ENCODE data around the gene ELK3.
A peak's percentile ranks its signal among the peaks of the same experiment; 100 is the strongest.

Gene ELK3

DNA sequence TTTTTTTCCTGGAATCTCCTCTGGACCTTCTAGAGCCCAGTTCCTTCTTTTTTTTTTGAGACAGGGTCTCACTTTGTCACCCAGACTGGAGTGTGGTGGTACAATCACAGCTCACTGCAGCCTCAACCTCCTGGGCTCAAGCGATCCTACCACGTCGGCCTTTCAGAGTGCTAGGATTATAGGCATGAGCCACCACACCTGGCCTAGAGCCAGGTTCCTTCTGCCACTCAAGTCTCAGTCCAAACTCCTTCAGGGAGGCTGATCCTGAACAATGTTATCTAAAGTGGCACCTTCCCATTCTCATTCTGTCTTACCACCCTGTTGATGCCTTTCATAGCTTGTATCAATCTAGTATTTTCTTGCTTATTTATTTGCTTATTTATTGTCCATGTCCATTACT, 22.3 kb upstream of the ELK3 start:
- H3K36me3 Mint-ChIP-seq (ENCODE audit: low read depth): peaks cover 16% of the 10 kb centered on the region
- no peak overlapping the region for H3K4me3 Mint-ChIP-seq
- H3K9me3 Mint-ChIP-seq: peaks cover 34% of the 10 kb centered on the region
- H3K4me1 Mint-ChIP-seq (ENCODE audit: low read depth): peaks cover 8% of the 10 kb centered on the region
- no peaks in the 10 kb centered on the region for H3K27me3 Mint-ChIP-seq (ENCODE audit: low read depth)
- no peak overlapping the region for H3K27ac Mint-ChIP-seq

DNA sequence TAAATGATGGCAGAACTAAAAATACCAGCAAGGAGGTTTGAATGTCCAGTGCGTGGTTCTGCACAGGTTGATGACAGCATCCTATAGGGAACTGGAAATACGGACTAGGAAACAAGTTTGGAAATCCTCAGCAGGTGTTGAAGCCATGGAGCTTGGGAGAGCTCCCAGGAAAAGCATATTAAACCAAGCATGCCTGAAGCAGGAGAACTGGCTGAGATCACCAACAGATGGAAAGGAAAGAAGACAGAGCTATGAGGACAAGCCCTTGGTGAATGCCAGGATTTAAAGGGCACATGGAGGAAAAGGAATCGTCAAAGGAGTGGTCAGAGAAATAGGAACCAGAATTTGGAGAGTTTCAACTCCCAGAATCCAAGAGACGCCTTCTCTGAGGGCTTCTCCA, 21.2 kb upstream of the ELK3 start:
- Mint-ChIP-seq H3K9me3 (peaks cover 37% of the 10 kb centered on the region), H3K4me1 (ENCODE audit: low read depth) (peaks cover 11% of the 10 kb centered on the region), H3K27me3 (ENCODE audit: low read depth) (no peaks in the 10 kb centered on the region), H3K27ac (no peak overlapping the region), H3K4me3 (no peak overlapping the region), H3K36me3 (ENCODE audit: low read depth) (peaks cover 20% of the 10 kb centered on the region)

DNA sequence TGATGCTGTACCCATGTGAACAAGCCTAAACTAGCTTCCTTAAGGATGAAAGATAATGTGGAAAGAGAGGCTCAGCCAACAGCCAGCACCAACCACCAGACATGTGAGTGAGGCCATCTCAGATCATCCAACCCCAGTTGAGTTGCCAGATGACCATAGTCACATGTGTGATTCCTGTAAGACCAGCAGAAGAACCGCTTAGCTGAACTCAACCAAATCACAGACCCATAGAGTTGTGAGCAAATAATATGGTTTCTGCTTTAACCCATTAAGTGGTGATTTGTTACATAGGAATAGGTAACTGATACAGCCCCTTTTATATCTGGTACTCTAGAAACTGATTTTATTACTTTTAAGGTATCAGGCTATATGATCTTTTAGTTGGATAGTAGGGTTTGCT, 17.6 kb upstream of the ELK3 start:
- Mint-ChIP-seq H3K4me1 (ENCODE audit: low read depth) (peaks cover 16% of the 10 kb centered on the region), H3K27ac (peak overlapping the region; percentile 91), H3K9me3 (peaks cover 46% of the 10 kb centered on the region), H3K27me3 (ENCODE audit: low read depth) (no peaks in the 10 kb centered on the region), H3K36me3 (ENCODE audit: low read depth) (peaks cover 22% of the 10 kb centered on the region), H3K4me3 (peak overlapping the region; percentile 8)

DNA sequence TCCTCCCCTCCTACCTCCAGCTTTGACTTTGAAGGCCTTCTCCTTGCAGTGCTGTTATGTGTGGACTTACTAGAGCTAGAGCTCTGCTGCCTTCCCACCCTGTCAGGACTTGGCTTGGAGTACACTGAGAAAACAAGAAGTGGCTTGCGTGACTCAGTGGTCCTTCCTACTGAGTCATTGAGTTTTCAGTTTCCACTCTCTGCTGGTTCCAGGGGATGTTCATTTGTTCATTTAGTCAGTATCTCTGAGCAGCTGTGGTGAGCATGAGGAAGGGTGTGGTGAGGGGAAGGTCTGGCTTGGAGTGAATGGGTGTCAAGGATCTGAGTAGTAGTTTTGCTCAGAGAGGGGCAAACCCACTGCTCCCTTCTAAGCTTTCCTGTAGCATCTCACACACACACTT, 17.2 kb upstream of the ELK3 start:
- peak overlapping the region; percentile 91 for H3K27ac Mint-ChIP-seq
- H3K9me3 Mint-ChIP-seq: peaks cover 49% of the 10 kb centered on the region
- peak overlapping the region; percentile 8 for H3K4me3 Mint-ChIP-seq
- no peaks in the 10 kb centered on the region for H3K27me3 Mint-ChIP-seq (ENCODE audit: low read depth)
- peaks cover 22% of the 10 kb centered on the region for H3K36me3 Mint-ChIP-seq (ENCODE audit: low read depth)
- H3K4me1 Mint-ChIP-seq (ENCODE audit: low read depth): peaks cover 16% of the 10 kb centered on the region

DNA sequence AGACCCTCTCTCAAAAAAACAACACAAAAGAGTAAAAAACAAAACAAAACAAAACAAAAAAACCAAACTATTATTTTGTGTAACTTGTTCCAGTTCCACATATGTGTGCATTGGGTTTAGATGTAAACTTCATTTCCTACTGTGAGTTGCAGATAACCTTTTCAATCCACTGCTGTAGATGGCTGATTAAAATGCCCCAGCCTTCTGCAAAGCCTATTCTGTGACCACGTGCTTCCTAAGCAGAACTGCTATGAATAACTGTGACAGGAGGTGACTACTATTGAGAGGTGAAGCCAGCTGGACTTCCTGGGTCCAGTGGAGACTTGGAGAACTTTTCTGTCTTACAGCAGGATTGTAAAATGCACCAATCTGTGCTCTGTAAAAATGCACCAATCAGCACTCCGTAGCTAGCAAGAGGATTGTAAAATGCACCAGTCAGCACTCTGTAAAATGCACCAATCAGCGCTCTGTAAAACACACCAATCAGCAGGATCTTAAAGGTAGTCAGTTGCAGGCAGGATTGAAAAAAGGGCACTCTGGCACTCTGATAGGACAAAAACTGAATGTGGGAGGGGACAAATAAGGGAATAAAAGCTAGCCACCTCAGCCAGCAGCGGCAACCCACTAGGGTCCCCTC, 10.3 kb upstream of the ELK3 start:
- H3K4me3 Mint-ChIP-seq: no peak overlapping the region
- H3K9me3 Mint-ChIP-seq: peaks cover 11% of the 10 kb centered on the region
- peaks cover 16% of the 10 kb centered on the region for H3K4me1 Mint-ChIP-seq (ENCODE audit: low read depth)
- H3K27ac Mint-ChIP-seq: no peak overlapping the region
- peaks cover 5% of the 10 kb centered on the region for H3K36me3 Mint-ChIP-seq (ENCODE audit: low read depth)
- H3K27me3 Mint-ChIP-seq (ENCODE audit: low read depth): no peaks in the 10 kb centered on the region

DNA sequence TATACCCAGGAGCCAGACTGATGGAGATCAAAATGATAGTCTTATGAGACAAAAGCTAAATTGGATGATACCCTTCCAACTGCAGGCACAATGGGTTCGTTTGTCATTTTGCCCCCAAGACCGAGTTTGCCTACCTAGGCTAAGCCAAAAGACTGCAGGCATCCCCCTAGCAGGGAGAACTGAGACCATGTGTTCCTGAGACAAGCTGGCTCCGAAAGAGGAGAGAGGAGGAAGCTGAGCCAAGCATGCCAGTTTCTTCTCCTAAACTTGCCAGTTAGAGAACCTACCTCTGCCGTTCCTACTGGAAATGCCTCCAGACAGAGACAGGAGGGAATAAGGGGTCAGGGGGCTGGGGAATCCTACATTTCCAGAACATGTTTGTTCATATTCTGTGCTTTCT, 8.3 kb upstream of the ELK3 start:
- H3K36me3 Mint-ChIP-seq (ENCODE audit: low read depth): peaks cover 3% of the 10 kb centered on the region
- no peak overlapping the region for H3K4me3 Mint-ChIP-seq
- no peak overlapping the region for H3K27ac Mint-ChIP-seq
- H3K9me3 Mint-ChIP-seq: peaks cover 4% of the 10 kb centered on the region
- H3K27me3 Mint-ChIP-seq (ENCODE audit: low read depth): no peaks in the 10 kb centered on the region
- peaks cover 17% of the 10 kb centered on the region for H3K4me1 Mint-ChIP-seq (ENCODE audit: low read depth)

DNA sequence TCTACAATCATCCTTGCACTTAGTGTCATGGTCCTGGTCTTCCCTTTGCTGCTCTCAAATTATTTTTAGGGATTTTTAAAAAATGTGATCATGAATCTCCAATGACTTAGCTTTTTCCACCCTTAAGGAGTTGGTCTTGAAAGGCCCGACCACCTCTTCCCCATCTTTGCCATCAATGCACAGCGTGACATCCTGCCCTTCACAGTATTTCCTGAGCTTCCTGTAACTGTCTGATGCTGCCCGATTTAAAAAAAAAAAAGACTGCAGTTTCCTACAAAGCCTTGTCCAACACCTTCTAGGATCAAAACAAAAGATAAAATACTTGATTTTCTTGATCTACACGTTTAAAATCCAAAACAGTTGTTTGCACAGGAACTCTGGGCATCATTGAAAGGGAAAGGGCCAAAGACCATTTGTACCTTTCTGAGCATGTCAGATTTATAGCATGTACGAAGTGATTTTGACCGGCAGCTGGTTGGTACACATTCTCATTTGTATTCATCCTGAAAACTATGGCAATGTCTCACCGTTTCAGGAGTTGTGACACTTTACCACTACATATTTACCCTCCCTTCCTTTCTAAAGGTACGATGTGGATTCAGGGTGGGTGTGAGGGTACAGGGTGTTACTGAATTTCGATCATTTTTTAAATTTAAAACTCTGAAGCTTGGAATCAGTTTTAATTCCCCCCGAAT, 7.4 kb upstream of the ELK3 start:
- Mint-ChIP-seq H3K4me3 (peak overlapping the region; percentile 18), H3K36me3 (ENCODE audit: low read depth) (peaks cover 2% of the 10 kb centered on the region), H3K9me3 (peaks cover under 1% of the 10 kb centered on the region), H3K27ac (peak overlapping the region; percentile 69), H3K4me1 (ENCODE audit: low read depth) (peaks cover 17% of the 10 kb centered on the region), H3K27me3 (ENCODE audit: low read depth) (no peaks in the 10 kb centered on the region)

DNA sequence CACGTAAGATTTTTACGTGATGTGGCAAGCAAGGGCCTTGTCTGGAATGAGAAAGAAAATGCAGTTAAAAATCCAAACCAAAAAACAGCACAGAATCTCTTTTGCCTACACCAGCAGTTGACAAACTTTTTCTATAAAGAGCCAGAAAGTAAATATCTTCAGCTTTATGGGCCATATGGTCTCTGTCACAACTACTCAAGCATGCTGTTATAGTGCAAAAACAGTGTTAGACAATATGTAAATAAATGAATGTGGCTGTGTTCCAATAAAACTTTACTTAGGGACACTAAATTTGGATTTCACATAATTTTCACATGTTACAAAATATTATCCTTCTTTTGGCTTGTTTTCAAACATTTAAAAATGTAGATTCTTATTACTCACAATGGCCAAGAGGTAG, 6.2 kb upstream of the ELK3 start:
- Mint-ChIP-seq H3K27ac (no peak overlapping the region), H3K36me3 (ENCODE audit: low read depth) (peaks cover 2% of the 10 kb centered on the region), H3K4me3 (no peak overlapping the region), H3K4me1 (ENCODE audit: low read depth) (peaks cover 21% of the 10 kb centered on the region), H3K27me3 (ENCODE audit: low read depth) (no peaks in the 10 kb centered on the region), H3K9me3 (no peaks in the 10 kb centered on the region)

DNA sequence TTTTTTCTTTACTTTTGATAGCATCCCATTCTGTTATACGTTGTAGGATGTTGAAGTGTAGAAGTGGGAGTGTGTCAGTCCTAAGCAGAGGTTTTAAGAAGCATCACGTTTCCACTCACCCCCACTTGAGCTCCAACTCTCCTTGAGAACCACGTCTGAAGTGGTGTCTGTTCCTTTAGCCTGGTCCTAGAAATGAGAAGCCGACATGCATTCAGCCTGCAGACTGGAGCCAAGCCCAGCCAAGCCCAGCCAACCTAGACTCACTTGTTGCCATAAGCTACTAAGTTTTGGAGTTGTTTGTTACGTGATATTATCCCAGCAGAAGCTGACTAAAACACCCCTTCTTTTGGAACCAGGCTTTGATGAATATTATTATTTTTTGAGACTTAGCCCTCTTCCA, 4.4 kb upstream of the ELK3 start:
- no peaks in the 10 kb centered on the region for H3K27me3 Mint-ChIP-seq (ENCODE audit: low read depth)
- no peak overlapping the region for H3K27ac Mint-ChIP-seq
- H3K36me3 Mint-ChIP-seq (ENCODE audit: low read depth): peaks cover 4% of the 10 kb centered on the region
- no peak overlapping the region for H3K4me3 Mint-ChIP-seq
- H3K9me3 Mint-ChIP-seq: no peaks in the 10 kb centered on the region
- H3K4me1 Mint-ChIP-seq (ENCODE audit: low read depth): peaks cover 23% of the 10 kb centered on the region

DNA sequence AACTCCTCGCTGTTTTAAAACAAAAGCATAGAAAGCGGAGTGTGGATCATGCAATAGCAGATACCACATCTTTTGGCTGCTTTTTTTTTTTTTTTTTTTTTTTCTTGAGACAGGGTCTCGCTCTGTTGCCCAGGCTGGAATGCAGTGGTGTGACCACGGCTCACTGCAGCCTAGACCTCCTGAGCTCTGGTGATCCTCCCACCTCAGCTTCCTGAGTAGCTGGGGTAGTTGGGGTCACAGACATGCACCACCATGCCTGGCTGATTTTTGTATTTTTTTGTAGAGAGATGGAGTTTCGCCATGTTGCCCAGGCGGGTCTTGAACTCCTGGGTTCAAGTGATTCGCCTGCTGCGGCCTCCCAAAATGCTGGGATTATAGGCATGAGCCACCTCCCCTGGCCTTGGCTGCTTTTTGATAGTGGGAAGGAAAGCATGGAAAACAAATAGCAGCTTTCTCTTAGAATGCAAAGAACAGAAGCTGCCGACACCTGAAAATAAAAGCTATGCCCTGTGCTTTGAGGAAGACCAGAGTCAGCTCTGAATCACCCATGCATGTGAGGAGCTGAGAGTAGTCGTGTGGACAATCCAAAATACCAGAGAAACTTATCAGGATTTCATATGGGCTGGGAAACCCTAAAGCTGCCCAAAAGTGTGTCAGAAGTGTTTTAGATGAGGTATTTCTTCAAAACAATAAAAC, 3.6 kb upstream of the ELK3 start:
- Mint-ChIP-seq H3K27me3 (ENCODE audit: low read depth) (no peaks in the 10 kb centered on the region), H3K27ac (no peak overlapping the region), H3K4me3 (no peak overlapping the region), H3K9me3 (no peaks in the 10 kb centered on the region), H3K4me1 (ENCODE audit: low read depth) (peaks cover 25% of the 10 kb centered on the region), H3K36me3 (ENCODE audit: low read depth) (peaks cover 9% of the 10 kb centered on the region)

DNA sequence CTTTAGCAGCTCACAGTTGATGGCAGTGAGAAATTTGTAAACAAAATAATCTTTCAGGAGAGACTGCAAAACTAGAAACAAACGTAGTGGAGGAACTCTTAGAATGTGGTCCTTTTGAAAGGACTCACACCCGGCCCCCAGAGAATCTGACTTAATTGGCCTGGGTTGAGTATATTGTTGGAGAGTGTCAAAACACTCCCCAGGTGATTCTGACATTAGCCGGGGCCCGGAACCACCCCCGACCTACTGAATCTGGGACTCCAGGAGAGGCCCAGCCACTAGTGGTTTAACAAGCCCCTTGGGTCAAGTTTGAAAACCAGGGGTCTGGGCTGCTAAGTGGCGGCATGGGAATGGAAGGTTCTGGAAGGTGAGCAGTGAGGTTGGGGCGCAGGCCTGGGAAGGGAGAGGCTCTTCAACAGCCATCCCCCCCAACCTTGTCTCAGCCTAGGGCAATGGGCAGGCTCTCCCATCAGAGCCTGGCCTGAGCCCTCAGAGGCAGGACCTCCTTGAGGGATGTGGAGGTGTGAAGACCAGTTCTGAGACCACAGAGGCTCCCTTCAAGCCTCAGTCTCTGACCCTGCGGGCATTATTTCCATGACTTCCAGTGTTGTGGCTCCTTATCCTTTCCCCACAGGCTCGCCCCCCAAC, 1.1 kb upstream of the ELK3 start:
- H3K9me3 Mint-ChIP-seq: no peaks in the 10 kb centered on the region
- H3K4me3 Mint-ChIP-seq: peak overlapping the region; percentile 77
- peak overlapping the region; percentile 81 for H3K27ac Mint-ChIP-seq
- peaks cover 30% of the 10 kb centered on the region for H3K4me1 Mint-ChIP-seq (ENCODE audit: low read depth)
- H3K36me3 Mint-ChIP-seq (ENCODE audit: low read depth): peaks cover 6% of the 10 kb centered on the region
- H3K27me3 Mint-ChIP-seq (ENCODE audit: low read depth): no peaks in the 10 kb centered on the region

DNA sequence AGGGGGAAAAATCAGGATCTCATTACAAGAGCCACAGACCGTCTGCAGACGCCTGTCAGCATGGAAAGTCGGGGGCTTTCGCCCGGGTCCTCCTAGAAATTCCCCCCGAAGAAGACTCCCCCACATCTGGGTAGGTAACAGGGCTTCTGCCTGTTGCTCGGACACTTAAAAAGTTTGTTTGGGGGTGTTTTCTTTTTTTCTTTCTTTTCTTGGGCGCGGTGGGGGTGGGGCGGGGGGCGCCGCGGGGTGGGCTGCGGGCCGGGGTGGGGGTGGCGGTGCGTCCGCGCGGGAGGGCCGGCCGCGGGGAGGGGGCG, 358 bp downstream of the ELK3 start:
- Mint-ChIP-seq H3K36me3 (ENCODE audit: low read depth) (peaks cover 9% of the 10 kb centered on the region), H3K4me1 (ENCODE audit: low read depth) (peaks cover 41% of the 10 kb centered on the region), H3K27ac (peak overlapping the region; percentile 96), H3K27me3 (ENCODE audit: low read depth) (no peaks in the 10 kb centered on the region), H3K4me3 (peak overlapping the region; percentile 97), H3K9me3 (no peaks in the 10 kb centered on the region)

DNA sequence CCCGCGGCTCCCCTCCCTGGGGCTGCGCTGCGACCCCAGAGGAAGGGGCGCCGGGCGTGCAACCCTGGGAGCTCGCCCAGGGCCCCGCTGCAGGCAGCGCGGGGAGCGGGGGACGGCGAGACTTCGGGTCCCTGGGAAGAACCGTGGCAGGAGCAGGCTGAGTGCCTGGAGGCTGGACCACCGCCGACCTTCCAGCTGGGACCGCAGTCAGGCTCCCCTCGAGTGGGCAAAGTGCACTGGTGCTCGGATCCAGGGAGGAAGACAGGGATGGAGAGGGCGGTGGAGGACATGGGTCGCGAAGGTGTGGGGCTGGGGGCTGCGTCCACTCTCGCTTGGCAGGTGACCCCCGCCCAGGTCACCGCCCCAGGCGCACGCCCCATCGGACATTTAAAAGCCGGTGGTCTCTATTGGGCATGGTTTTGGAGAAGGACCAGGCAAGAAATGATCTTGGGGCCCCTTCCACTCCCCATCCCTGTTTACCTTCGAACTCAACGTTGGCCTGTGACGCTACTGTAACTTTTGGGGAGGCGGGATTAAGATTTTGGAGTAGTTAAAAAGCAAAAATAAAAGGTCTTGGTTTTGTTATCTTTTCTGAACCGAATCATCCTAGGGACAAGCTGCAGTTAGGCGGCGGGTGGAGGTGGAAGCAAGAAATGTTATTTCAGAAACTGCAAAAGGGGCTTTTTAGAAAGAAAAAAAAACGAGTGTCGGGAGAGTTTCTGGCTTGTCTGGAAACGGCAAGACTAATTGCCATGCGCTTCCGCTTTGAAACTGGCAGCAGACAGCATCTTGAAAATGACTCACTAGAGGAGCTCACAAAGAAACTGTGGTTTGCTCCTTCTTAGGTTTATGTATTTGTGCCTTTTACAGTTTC, 1.0 kb downstream of the ELK3 start:
- peak overlapping the region; percentile 97 for H3K27ac Mint-ChIP-seq
- H3K27me3 Mint-ChIP-seq (ENCODE audit: low read depth): no peaks in the 10 kb centered on the region
- H3K9me3 Mint-ChIP-seq: no peaks in the 10 kb centered on the region
- peaks cover 43% of the 10 kb centered on the region for H3K4me1 Mint-ChIP-seq (ENCODE audit: low read depth)
- H3K36me3 Mint-ChIP-seq (ENCODE audit: low read depth): peaks cover 11% of the 10 kb centered on the region
- peak overlapping the region; percentile 97 for H3K4me3 Mint-ChIP-seq

DNA sequence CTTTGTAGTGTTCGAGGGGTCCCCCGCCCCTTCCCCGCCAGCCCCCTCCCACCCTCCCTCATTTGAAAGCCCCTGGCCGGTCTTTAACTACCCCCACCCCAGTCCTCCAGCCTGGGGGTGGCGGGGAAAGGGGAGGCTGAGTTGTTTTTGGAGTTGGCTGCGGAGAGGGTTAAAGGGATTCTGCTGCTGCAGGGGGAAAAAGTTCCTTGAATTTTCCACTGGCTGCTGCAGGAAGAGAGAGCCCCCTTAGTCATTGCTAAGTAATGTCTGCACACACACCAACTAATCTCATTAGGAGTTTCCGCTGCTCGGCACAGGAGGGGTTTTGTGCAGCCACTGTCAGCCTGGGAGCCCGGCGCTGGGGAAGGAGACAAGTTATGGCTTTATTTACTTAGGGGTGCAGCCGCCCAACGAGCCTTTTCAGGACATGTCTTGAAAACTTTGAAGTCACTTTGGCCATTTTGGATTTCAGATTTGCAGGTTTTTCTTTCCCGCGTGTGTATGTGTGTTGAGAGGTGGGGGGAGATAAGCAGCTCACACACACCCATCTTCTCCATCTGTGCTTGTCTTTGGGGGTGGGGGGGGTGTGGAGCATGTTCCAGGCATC, 1.8 kb downstream of the ELK3 start:
- H3K9me3 Mint-ChIP-seq: no peaks in the 10 kb centered on the region
- no peaks in the 10 kb centered on the region for H3K27me3 Mint-ChIP-seq (ENCODE audit: low read depth)
- peak overlapping the region; percentile 97 for H3K4me3 Mint-ChIP-seq
- H3K4me1 Mint-ChIP-seq (ENCODE audit: low read depth): peaks cover 45% of the 10 kb centered on the region
- peak overlapping the region; percentile 97 for H3K27ac Mint-ChIP-seq
- peaks cover 14% of the 10 kb centered on the region for H3K36me3 Mint-ChIP-seq (ENCODE audit: low read depth)

Data from T-helper 1 cell treated with Interleukin-12 subunit alpha and Interleukin-12 subunit beta and Interleukin-4 antibody, amounts not matched to agents 30 μg/mL and 1 μg/mL, for 36 hours (primary cell).